ENCODE results near the gene PRICKLE4.
"Not testable (repeated sequence)": the region's sequence is repeated elsewhere in the genome, so short reads cannot be mapped to it uniquely, and the experiment has no call there.

PRICKLE4 gene

DNA sequence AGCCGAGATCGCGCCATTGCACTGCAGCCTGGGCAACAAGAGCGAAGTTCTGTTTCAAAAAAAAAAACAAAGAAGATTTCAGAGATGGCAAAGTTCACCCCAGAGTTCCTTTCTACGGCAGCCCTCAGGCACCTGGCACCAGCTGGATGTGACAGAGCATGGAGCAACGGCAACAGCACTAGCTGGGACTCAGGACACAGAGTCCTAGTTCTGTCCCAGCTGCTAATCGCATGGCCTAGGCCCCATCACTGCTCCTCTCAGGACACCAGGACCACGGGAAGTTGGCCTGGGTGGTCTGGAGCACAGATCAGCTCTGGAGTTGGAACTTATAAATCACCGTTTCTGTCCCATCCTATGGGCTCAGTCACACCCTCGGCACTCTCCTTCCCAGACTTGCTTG, 34.5 kb upstream of the PRICKLE4 start:
- no peak for DNase-seq

DNA sequence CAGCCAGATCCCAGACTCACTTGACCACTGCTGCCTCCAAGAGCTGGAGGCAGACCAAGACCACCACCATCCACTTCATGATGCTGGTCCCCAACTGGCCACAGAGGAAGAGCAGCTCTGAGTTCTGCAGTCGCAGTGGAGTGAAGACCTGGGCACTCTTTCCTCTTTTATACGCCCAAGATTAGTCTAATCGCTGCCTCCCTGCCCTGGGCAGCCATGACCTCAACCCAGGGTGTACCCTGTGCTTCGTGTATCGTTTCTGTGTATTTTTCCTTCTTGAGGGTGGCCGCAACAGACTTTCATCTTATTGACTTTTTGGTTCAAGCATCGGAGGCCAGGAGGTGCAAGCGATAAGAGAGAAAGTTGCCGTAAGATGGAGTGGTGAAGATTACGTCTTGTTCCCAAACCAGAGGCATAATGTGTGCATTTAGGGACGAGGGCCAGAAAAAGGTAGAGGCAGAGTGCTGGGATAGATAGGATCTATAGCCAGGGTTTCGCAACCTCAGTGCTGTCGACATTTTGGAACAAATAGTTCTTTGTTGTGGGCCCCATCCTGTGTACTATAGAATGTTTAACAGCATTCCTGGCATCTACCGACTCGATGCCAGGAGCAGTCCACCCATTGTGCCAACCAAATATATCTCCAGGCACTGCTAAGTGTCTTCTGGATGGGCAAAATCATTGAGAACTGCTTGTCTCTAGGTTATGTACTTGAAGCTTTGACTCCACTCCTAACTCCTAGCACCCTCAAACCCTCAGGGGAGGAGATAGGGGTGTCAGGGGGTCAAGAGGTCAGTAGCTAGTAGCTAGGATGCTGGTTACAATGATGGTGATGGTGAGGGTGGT, 33.1 kb upstream of the PRICKLE4 start, which contains the start of gene PGC:
Gene PGC, minus strand, starts transcription at position 142 of the 846 bp plus-strand sequence. Its CDS starts 63 bp downstream, at position 79.
- no peak for DNase-seq

DNA sequence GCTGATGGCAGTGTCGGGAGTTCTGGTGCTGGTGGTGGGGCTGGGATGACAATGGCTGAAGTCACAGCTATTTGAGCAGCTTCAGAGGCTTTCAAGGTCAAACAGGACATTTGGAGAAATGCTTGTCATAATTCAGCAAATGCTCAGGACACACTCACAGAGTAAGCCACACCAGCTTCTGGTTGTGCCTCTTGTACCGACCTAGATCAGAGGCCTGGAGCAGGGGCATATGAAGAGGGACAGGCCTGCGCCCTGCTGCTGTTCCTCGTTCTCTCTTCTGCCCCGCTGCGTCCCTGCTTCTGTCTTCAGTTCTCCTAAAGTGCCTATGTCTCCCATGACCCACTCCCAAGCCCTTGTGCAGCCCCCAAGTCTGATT, 32.5 kb upstream of the PRICKLE4 start:
- no peak for DNase-seq

DNA sequence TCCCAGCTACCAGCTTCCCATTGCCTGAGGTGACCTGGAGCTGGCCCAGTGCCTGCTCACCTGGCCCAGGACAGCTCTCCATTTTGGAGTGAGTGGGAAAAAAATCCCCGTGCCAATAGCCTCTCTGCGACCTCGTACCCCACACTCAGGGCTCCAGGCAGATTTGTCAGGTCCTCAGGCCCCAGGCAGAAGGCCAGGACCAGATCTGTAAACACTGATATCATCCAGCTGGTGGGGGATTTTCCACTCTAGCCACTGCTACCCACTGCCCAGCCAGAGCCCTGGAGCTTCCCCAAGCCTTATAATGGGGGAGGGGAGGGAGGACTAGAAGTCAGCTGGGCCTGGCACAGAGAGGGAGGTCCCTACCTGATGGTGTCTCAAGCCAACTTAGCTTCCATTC, 32.0 kb upstream of the PRICKLE4 start:
- no peak for DNase-seq

DNA sequence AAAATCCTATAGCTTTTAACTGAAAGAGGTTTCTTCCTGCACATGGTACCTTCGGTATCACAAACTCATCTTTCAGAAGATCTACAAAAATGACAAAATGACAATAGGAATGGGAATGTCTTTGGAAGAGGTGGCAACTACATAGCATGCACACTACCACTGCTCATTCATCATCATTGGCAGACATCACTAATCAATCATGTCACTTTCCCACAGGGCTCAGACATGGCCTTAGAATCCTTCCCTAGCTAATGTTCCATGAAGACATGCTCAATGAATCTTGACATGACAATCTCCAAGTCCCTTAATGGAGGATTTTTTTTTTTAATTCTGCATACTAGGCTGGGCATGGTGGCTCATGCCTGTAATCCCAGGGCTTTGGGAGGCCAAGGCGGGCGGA, 30.2 kb upstream of the PRICKLE4 start:
- DNase-seq, result no peak

DNA sequence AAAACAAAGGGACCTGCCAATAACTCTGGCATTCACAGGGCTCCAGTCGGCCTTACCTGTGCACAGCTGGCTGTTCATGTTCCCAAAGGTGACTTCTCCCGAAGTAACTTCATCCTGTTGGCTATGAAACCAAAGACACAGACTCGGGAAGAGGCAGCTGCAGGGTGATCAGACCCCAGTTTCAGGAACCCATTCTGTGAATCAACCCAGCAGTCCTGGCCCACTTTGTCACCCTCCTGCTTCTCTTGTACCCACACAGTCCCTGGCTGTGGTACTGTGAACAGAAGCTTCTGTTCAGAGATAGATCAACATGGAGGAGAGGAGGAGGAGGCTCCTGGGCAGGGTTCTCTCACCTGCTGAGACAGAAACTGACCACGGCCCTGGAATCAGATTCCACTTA, 24.7 kb upstream of the PRICKLE4 start:
- DNase-seq, result no peak

DNA sequence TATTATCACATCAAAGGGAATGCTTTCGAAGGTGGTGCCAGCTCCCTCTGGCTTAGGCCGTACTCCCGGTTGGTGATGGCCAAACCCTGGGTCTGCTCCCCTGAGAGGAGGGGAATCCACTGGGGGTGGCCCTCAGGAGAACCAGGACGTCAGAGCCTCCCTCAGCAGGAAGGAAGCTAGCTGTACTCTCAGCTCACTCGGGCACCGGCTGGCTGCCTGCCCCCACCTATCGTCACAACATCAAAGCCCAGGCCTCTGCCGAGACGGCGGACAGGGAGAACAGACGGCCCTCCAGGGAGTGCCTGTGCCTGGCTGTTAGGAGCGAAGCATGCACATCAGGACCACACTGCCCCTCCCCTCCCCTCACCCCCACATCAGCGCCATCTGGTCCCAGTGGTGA, 24.2 kb upstream of the PRICKLE4 start:
- no peak for DNase-seq

DNA sequence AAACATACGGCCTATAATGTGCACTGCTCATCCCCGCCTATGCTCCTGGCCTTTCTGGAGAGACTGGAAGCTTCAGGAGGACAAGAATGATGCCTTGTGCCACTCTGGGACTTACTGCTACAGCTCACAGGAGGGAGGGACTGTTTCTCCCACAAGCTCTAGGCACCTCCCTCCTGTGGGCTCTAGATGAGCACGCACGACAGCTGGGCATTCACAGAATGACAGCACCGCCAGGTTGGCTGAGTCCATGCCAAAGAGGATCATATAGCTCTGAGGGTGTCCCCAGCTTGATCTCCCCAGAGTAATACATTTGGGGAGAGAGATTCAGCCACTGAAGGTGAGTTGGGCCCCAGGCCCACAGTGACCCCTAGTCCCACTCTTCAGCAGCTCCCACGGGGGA, 23.3 kb upstream of the PRICKLE4 start:
- DNase-seq, result no peak

DNA sequence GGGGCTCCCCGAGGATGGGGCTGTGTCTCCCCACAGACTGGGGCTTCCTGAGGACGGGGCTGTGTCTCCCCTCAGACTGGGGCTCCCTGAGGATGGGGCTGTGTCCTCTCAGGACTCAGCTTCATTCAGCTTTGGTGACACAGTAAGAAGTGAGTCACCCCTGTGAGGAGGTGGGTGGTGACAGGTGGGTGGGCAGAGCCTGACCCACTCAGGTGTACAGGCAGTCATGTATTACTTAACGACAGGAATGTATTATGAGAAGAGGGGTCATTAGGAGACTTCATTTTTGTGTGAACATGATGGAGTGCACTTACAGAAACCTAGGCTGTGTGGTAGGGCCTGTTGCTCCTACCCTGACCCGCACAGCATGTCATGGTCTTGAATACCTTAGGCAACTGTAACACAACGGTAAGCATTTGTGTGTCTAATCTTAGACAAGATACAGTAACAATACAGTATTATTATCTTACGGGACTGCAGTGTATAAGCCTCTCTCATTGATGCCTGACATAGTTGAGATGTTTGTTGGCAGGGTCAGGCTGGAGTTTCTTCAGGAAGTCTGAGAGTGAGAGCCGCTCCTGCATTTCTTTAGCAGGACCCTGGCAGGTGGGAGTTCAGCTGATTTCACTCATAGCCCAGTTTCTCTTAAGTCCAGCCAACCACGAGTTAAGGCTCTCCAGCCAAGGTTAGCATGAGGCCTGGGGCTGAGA, 22.5 kb upstream of the PRICKLE4 start:
- no peak for DNase-seq

DNA sequence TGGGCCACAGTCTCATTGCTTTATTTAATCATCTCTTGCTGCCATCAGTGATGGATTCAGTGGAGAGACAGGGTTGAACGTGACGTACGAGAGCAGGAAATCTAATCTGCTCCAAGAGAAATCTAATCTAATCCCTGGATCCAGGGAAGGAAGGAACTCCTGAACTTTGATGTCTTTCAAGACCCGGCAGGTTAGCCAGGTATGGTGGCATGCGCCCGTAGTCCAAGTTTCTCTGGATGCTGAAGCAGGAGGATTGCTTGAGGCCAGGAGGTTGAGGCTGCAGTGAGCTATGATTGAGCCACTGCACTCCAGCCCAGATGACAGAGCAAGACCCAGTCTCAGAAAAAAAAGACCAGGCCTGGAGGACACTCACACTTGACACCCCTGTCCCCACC, 21.9 kb upstream of the PRICKLE4 start:
- no peak for DNase-seq

DNA sequence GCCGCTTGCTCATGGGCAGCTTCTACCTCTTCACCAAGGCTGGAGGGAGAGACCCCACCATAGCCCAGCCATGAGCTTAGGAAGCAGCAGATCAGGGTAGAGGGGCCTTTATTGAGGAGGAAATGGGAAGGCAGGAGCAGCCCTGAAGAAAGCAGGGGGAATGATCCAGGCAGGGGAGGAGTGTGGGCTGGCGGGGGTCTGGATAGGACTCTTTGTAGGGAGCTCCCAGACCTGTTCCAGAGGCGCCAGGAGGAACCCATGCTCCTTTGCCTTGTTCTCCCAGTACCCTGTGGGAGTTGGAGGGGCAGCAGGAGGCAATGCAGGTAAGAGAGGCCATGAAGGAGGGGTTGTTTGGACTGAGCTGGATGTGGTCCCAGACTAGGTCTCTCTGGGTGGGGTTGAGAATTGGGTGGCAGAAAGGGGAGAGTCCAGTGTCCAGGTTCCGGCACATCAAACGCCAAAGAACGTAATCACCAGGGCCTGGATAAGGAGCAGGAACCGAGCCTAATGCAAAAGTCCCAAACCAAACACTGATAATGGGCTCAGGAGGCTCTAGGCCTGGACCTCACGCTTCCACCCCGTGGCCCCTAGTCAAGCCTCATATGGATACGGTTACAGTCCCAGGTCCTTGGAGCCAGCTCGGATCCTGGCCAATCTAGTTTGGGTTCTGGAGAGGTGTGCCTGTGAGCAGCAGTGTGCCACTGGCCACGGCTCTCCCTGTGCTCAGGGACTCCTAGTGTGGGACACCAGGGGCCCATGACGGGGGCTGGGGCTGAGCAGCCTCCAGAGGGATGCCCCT, 21.3 kb upstream of the PRICKLE4 start:
- no peak for DNase-seq

DNA sequence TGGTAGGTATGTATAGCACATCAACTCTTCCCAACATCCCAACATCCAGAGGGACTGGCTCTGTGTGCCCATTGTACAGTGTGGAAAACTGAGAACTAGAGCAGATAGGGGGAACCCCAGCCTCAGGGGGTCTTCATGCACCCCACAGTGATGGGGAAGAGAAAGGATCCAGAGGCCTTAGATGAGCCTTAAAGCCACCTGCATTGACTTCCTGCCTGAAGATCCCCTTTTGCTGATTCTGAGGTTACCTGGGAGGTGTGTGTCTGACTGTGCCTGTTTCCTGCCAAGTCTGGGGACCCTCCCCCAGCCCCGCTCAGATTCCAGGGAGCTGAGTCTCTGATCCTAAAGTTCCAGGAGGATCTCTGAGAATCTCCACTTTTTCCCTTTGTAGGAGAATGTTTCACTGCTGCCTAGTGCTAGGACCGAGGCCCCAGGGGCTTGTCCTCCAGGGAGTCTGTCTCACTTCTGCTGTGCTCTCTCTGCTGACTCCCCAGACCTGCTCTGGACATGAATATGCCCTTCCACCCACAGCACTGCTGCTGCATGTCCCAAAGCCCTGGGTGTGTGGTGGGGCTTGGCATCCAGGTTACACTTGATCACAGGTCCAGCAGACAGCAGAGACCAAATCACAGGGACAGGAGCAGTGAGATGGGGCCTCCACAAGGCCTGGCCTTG, 20.5 kb upstream of the PRICKLE4 start:
- no peak for DNase-seq

DNA sequence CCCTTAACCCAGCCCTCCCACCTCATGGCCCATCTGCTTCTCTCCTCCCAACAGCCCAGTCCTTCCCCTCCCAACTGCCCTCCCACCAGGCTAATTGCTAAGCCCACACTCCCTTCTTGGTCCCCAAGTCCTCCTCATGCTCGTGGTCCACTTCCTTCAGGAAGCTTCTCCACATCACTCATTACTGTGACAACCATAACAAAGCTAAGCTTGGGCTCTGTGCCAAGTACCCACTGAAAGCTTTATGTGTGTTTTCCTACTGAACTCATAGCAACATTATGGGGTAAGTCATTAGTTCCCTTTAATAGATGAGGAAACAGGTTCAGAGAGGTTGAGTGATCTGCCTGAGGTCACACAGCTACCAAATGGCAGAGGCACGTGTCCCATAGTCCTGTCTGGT, 17.1 kb upstream of the PRICKLE4 start:
- DNase-seq, result no peak

DNA sequence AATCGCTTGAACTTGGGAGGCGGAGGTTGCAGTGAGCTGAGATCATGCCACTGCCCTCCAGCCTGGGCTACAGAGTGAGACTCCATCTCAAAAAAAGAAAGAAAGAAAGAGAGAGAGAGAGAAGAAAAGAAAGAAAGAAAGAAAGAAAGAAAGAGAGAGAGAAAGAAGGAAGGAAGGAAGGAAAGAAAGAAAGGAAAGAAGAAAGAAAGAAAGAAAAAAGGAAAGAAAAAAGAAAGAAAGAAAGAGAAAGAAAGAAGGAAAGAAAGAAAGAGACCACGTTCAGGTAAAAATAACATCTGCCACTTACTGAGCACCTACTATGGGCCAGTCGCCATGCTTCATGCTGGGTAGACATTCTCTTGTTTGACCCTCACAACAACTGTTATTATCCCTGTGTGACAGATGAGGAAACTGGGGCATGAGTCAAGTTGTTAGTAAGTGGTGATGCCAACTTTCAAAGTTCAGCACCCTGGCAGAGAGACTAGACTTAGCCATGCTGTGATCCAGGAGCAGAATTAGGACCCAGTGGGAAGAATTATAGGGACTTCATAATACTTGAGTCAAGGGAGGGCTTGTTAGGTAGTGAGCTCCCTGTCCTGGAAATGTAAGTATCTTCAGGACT, 14.4 kb upstream of the PRICKLE4 start:
- not testable (repeated sequence) for DNase-seq

DNA sequence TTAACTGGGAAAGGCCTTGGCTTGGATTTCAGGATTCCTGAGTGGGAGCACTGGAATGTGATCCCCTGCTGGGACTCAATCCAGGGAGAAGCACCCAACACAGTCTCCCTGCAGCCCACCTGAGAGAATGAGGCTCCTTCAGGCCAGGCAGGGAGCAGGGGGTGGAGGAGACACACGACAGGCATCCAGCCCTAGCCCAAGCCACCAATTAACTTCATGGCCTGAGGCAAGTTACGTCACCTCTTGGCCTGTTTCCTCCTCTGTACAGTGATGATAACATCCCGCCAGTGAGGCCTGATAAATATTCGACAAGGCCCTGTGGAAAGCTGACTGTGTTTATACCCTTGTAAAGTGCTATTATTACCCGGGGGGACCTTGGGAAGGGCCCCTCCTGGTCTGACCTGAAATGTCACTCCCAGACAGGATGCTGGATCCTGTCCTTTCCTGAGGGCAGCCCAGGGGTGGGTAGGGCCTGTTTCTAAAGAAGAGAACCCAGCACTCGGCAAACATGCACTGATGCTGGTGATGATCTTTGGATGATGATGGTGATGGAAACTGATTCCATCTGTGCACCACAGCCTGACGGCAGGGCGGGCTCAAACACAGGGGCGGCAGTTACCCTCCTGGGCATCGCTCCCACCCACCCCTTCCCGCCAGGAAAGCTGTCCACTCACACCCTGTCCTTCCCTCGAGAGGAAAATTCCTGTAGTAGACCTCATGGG, 13.3 kb upstream of the PRICKLE4 start:
- no peak for DNase-seq

DNA sequence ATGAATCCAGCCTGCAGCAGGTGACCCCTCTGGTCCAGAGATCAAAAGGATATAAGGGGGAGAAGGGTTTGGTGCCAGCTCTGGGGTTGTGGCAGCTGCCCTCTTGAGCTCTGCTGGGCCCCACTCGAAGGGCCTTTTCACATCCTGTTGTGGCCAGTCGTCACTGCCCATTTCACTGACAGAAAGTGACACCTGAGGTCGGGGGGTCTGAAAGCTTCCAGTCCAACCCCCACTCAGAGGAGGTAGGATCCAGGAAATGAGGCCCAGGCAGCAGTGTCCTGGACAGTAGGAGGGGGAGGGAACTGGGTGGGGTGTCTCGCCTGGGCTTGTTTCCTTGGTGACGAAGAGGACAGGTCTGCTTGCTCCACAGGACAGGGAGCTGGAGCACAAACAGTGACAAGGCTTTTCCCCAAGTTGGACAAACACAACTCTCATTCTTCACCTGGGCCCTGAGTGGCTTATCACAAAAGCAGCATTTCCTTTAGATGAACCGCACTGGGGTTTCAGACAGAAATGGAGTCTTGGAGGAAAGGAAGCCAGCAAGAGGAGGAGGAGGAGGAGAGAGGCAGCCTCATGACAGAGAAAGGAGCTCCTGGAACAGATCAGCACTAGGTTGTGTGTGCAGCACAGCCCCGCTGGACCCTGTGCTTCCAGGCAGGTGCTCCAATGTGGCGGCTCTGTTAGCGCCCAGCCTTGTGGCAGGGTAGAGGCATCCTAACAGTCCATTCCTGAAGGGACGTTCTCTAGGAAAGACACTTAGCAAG, 11.9 kb upstream of the PRICKLE4 start:
- DNase-seq, result no peak

DNA sequence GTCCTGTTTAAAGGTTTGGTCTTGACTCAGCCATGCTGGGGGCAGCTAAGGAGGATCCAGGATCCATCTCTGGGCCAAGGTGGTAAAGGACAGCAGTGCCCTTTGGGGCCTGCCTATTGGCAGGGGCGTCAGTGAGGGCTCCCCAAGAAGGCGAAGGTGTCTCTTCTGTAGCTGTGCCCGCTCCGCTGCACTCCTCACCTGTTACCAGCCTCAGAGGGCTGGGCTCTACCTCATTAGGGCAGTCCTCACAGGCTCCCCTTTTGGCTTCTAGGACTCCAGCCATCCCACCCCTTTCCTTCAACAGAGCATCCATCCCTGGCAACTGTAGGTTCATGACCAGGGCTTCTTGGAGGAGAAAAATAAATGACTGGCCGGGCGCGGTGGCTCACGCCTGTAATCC, 11.2 kb upstream of the PRICKLE4 start:
- DNase-seq, result no peak

DNA sequence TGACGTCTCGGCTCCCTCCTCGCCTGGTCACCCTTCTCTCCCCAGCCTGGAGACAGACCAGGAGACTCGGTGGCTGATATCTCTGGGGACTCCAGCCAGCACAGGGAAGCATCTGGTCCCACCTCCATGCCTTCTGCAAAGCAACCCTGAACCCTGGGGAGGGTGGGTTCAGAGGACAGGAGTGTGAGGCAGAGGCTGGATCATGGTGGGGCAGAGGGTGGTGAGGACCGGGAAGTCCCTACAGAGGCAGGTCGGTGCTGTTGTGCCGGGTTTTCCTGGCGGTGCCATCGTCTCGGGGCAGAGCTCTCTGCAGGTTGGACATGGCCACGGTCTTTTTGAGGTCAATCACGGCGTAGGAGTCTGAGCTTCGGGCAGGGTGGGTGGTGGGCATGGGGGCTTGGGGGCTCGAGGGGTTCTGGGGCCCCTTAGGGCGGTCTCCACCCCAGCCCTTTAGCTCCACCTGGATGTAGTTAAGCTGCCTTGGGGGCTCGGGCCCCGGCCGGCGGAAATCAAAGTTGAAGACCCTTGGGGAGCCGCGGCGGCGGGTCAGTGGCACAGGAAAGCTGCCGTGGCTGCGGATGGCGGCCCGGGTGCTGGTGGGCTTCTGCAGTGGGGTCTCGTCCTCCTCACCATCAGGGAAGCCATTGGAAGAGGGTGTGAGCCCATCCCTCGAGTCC, 10.1 kb upstream of the PRICKLE4 start:
- no peak for DNase-seq

DNA sequence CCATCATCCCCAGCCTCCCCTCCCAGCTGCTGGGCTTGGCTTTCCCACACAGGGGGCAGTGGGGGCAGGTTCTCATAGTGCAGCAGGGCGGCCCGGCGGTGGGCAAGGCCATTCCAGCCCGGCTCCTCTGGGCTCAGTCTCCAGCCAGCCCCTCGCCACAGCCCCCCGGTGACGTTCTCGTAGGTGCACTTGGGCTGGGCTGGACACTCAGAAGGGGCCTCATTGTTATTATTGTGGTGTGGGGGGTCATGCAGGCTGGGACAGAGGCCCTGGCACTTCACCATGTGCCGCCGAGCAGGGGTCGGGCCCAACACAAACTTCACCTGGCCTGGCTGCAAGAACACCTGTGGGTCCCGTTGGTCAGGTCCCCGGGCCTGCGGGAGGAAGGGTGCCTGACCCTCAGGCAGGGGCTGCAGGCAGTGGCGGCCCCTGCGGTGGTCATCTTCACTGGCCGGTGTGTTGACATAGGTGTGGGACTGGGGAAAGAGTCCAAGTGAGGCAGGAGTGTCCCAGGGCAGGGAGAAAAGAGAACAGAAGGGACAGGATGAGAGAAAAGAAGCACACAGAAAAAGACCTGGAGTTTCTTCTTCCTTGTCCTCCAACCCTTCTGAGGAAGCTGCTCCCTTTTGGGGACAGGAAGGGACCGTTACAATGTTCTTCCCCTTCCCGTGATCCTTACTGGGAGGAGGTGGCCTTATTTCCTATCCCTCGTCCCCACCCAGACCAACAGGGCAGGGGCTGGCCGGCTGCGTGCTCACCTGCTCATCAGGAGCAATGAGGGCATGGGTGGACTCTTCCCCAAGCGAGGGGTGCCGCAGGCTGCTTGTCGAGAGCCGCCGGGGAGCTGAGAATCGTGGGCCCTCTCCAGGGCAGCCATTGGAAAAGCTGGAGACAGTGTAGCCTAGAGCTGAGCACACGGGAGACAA, 9.3 kb upstream of the PRICKLE4 start:
- DNase-seq, result no peak
